Colonic mucosa (tissue), 4 donors: Measurements from ENCODE around the gene ADIG. TPM values are rescaled to one million over a fixed set of nuclear protein-coding genes. Genes with fewer than 3 reads are reported as not detected.

Source experiments
- DNase-seq: peaks from one replicate; pipeline ENCODE4 v3.0.0-alpha.2; 2020
- H3K27ac ChIP-seq: fragments of 200-600 bp; one replicate; pipeline ENCODE4 v1.8.0; 2021
- H3K27me3 ChIP-seq: fragments of 200-600 bp; one replicate; pipeline ENCODE4 v1.8.0; 2021
- H3K36me3 ChIP-seq: fragments of 200-600 bp; one replicate; pipeline ENCODE4 v1.8.0; 2021
- H3K4me1 ChIP-seq: fragments of 200-600 bp; one replicate; pipeline ENCODE4 v1.8.0; 2021; ENCODE audit warnings: mild to moderate bottlenecking
- H3K4me3 ChIP-seq: fragments of 200-600 bp; one replicate; pipeline ENCODE4 v1.8.0; 2021
- H3K9ac ChIP-seq, 2 donors: one replicate each; pipeline ENCODE4 v1.7.0; 2013; ENCODE audit warnings: control low read depth in 2 of 2, low read depth in 2 of 2, low read length in 2 of 2
- H3K9me3 ChIP-seq: fragments of 200-600 bp; one replicate; pipeline ENCODE4 v1.8.0; 2021
- intact Hi-C: fragments of 100-400 bp; cut with DNase I; formaldehyde crosslinking; loops from one replicate; pipeline ENCODE4 v1.14.1; 2022
- total RNA-seq, 2 donors: library from RNA; stranded (reverse); fragmentation: NEBNext Ultra II Directional in 1 of 2; extraction: Animal tissue kit (Norgen Biotek cat#: 25700) in 1 of 2; gene quantifications; one replicate each; pipeline ENCODE4 v1.2.1, GENCODE V29; 2021
- TF ChIP-seq, protein P1 (sequence below): fragments of 200-600 bp; IDR thresholded peaks from one replicate; pipeline ENCODE4 v1.8.0; 2022; ENCODE audit warnings: antibody characterized with exemption, mild to moderate bottlenecking
- donor health status: healthy.
- donor health status: DM: no; HTN: no; CAD: no.
- donor health status: DM: no; HTN: no; CAD: no.

ADIG gene
- total RNA-seq, 2 donors from 2014 or later, result not detected

DNA sequence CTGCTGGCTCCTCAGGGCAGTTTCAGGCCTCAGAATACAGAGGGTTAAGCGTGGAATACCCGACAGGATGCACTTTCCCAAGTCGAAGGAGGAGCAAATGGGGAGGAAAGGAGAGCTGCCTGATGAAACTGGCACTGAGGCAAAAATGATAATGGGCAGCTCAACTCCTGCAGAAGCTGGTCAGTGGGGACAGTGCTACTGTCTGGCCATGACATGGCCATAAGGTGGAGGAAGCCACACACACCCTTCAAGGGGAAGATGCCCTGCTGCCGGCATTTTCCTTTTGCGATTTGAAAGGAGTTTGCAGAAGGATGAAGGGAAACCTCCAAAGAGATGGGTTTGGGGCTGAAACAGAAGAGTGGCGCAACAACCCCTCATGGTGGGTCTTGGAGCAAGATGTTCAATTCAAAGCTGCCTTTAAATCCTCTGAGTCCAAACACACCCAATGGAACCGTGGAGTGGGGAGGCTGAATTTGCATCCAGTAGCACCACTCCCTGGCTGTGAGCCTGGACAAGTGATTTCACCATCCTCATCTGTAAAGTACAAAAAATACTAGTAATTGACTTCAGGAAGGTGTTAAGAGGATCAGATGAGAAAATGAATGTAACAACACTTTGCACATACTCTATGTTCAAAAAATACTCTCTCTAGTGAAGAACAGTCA, 3.2 kb downstream of the ADIG start:
- Histone ChIP-seq H3K27ac (no peak overlapping the region), H3K27me3 (no peaks in the 10 kb centered on the region), H3K4me3 (no peak overlapping the region), H3K4me1 (no peaks in the 10 kb centered on the region), H3K9me3 (no peaks in the 10 kb centered on the region), H3K9ac (no peak overlapping the region), H3K36me3 (no peaks in the 10 kb centered on the region)
- intact Hi-C loops, result no loop called here
- no peak for DNase-seq
- TF ChIP-seq, protein P1, sequence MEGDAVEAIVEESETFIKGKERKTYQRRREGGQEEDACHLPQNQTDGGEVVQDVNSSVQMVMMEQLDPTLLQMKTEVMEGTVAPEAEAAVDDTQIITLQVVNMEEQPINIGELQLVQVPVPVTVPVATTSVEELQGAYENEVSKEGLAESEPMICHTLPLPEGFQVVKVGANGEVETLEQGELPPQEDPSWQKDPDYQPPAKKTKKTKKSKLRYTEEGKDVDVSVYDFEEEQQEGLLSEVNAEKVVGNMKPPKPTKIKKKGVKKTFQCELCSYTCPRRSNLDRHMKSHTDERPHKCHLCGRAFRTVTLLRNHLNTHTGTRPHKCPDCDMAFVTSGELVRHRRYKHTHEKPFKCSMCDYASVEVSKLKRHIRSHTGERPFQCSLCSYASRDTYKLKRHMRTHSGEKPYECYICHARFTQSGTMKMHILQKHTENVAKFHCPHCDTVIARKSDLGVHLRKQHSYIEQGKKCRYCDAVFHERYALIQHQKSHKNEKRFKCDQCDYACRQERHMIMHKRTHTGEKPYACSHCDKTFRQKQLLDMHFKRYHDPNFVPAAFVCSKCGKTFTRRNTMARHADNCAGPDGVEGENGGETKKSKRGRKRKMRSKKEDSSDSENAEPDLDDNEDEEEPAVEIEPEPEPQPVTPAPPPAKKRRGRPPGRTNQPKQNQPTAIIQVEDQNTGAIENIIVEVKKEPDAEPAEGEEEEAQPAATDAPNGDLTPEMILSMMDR, result no peak

DNA sequence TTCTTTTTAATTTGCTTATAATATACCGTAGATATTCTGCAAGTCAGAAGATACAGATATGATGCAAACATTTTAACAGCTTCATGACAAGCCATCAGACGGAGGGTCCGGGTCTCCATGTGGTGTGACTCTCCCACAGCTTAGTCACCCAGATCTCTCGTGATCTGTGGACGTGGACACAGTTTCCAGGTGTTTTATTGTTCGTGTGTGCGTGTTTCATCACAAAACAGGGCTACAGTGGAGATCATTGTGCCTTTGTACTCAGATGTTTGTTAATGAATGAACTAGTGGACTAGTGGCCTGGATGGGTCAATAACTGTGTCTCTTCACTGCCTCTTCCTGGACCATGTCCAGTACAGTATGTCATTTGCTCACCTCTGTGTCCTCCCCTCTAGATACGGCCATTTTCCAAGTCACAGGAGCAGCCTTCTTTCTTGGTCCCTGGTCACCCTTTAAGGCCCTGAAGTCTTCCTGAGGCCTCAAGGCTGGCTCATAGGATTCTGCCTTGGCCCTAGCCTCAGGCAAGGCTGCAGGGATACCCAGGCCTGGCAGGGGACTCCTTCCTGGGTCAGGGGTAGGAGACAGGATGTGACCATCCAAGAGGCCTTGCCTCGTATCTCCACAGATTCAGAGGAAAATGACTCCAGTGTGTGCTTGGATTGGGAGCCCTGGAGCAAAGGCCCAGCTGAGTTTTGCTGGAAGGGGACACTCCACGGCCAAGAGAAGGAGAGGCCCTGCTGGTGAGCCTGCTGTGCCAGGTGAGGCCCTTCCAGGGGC, 4.6 kb downstream of the ADIG start:
- intact Hi-C loops, result no loop called here
- H3K36me3 ChIP-seq, result no peaks in the 10 kb centered on the region
- no peak overlapping the region for H3K27ac ChIP-seq
- H3K27me3 ChIP-seq, result no peaks in the 10 kb centered on the region
- TF ChIP-seq, protein P1, result no peak
- no peak overlapping the region for H3K9ac ChIP-seq
- no peaks in the 10 kb centered on the region for H3K4me1 ChIP-seq
- H3K9me3 ChIP-seq, result no peaks in the 10 kb centered on the region
- DNase-seq, result no peak
- H3K4me3 ChIP-seq, result no peak overlapping the region

DNA sequence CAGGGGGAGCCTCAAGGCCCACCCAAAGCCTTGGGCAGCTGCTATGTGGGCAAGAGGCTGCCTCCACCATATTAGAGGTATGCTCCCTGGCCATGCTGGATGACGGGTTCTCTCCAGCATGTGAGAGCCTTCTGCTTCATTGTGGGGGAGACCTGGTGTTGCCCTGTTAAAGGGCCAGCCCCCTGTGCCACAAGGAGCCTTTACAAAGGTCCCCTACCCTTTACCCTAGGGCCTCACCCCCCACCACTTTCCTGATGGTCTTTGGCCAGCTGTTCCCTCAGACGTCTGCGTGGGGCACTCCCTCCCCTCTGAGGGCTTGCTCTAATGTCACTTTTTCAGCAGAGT, 5.2 kb downstream of the ADIG start:
- no peaks in the 10 kb centered on the region for H3K9me3 ChIP-seq
- TF ChIP-seq, protein P1, result no peak
- no peaks in the 10 kb centered on the region for H3K27me3 ChIP-seq
- H3K4me3 ChIP-seq, result no peak overlapping the region
- DNase-seq, result no peak
- H3K9ac ChIP-seq, result no peak overlapping the region
- intact Hi-C loops, result no loop called here
- H3K36me3 ChIP-seq, result no peaks in the 10 kb centered on the region
- H3K27ac ChIP-seq, result no peak overlapping the region
- H3K4me1 ChIP-seq, result no peaks in the 10 kb centered on the region

DNA sequence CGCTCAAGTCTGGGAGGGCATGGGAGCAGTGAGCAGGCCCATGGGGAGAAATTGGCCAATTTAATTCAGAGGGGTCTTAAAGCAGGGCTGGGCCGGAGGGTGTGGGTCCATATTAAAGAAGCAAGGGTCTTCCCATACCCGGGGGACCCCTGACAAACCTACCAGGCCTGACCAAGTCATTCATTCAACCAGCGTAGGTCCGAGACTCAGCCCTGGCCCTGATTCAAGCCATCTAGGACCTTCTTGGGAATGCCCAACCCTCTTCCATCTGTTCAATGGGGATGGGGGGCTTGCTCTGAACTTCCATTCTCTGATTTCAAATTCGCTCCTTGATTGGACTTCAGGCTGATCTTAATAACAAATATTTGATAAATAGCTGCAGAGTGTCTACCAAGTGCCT, 7.3 kb downstream of the ADIG start:
- DNase-seq, result no peak
- H3K4me1 ChIP-seq, result no peaks in the 10 kb centered on the region
- TF ChIP-seq, protein P1, result no peak
- no peaks in the 10 kb centered on the region for H3K9me3 ChIP-seq
- H3K27me3 ChIP-seq, result no peaks in the 10 kb centered on the region
- no peak overlapping the region for H3K27ac ChIP-seq
- H3K36me3 ChIP-seq, result no peaks in the 10 kb centered on the region
- H3K9ac ChIP-seq, result no peak overlapping the region
- intact Hi-C loops, result no loop called here
- no peak overlapping the region for H3K4me3 ChIP-seq

DNA sequence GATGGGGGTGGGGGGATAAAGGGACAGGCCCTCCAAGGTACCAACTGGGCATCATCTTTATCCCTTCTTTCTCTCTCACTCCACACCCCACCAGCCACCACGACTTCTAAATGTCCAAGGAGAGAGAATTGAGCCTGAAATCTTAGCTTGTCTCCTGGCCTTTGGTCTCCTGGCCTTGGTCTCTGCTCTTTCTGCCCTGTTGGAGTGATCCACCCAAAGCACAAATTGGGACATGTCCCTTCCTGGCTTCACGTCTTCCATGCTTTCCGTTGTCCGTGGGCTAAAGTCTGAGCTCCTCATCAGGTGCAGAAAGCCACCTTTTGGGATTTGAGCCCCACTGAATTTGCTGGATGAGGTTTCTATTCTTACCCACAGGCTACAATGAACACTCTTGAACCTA, 8.4 kb downstream of the ADIG start:
- Histone ChIP-seq H3K27me3 (no peaks in the 10 kb centered on the region), H3K4me1 (no peaks in the 10 kb centered on the region), H3K4me3 (no peak overlapping the region), H3K9me3 (no peaks in the 10 kb centered on the region), H3K9ac (no peak overlapping the region), H3K27ac (no peak overlapping the region), H3K36me3 (no peaks in the 10 kb centered on the region)
- intact Hi-C loops, result no loop called here
- no peak for DNase-seq
- TF ChIP-seq, protein P1, result no peak
